CD4-positive, CD25-positive, alpha-beta regulatory T cell (primary cell): ENCODE measurements around the gene ZNF469. TPM values are rescaled to one million over a fixed set of nuclear protein-coding genes. Genes with fewer than 3 reads are reported as not detected.
"Not testable (repeated sequence)": the region's sequence is repeated elsewhere in the genome, so short reads cannot be mapped to it uniquely, and the experiment has no call there.

ENCODE experiments used
- ATAC-seq, 2 donors: fragments of 150-1000 bp; cut with Tn5 transposase; one replicate each; pipeline ENCODE4 v1.10.0; 2021; ENCODE audit warnings: low read depth in 2 of 2, moderate number of reproducible peaks in 2 of 2, moderate library complexity in 1 of 2
- DNase-seq, 3 donors: peaks; one replicate each; pipeline versions ENCODE4 v3.0.0 to v3.0.0-alpha.2; 2012 to 2022; ENCODE audit warnings: mixed read lengths in 1 of 3
- H3K27ac ChIP-seq: one replicate; pipeline ENCODE4 v1.7.0; 2013; ENCODE audit warnings: mild to moderate bottlenecking, low read length; ENCODE audit not compliant: insufficient read depth, poor library complexity, severe bottlenecking
- H3K27me3 ChIP-seq: one replicate; pipeline ENCODE4 v1.7.0; 2013; ENCODE audit warnings: low read length; ENCODE audit not compliant: control insufficient read depth, insufficient read depth
- H3K36me3 ChIP-seq: one replicate; pipeline ENCODE4 v1.7.0; 2013; ENCODE audit warnings: mild to moderate bottlenecking, low read length, moderate library complexity; ENCODE audit not compliant: control insufficient read depth, insufficient read depth
- H3K4me1 ChIP-seq: 2 replicates; pipeline ENCODE4 v1.7.0; 2013; ENCODE audit warnings: mild to moderate bottlenecking, low read length; ENCODE audit not compliant: insufficient read depth, control insufficient read depth, poor library complexity, severe bottlenecking
- H3K4me3 ChIP-seq: one replicate; pipeline ENCODE4 v1.7.0; 2013; ENCODE audit warnings: low read depth, mild to moderate bottlenecking, low read length, moderate library complexity
- H3K9me3 ChIP-seq, 2 experiments: 1 replicate in 1 of 2; 2 replicates in 1 of 2; pipeline ENCODE4 v1.7.0; 2013; ENCODE audit warnings: low read length in 2 of 2, mild to moderate bottlenecking in 1 of 2, moderate library complexity in 1 of 2; ENCODE audit not compliant: control insufficient read depth in 2 of 2
- H3K27ac Mint-ChIP-seq, 3 donors: one replicate each; pipeline ENCODE4 v1.8.0; 2020 to 2022; ENCODE audit warnings: mild to moderate bottlenecking in 3 of 3, mixed read lengths in 3 of 3, moderate library complexity in 2 of 3
- H3K27me3 Mint-ChIP-seq: one replicate; pipeline ENCODE4 v1.8.0; 2022; ENCODE audit warnings: mild to moderate bottlenecking, mixed read lengths
- H3K36me3 Mint-ChIP-seq: one replicate; pipeline ENCODE4 v1.8.0; 2020; ENCODE audit warnings: mixed read lengths
- H3K4me1 Mint-ChIP-seq, 4 donors: one replicate each; pipeline ENCODE4 v1.8.0; 2020 to 2022; ENCODE audit warnings: mixed read lengths in 4 of 4, mild to moderate bottlenecking in 1 of 4
- H3K4me3 Mint-ChIP-seq, 4 donors: one replicate each; pipeline ENCODE4 v1.8.0; 2020 to 2022; ENCODE audit warnings: mild to moderate bottlenecking in 4 of 4, mixed read lengths in 4 of 4, moderate library complexity in 3 of 4
- H3K9me3 Mint-ChIP-seq, 7 donors: one replicate each; pipeline ENCODE4 v1.8.0; 2020 to 2022; ENCODE audit warnings: mixed read lengths in 7 of 7, mild to moderate bottlenecking in 3 of 7, moderate library complexity in 2 of 7
- polyA plus RNA-seq, 4 donors: library from polyadenylated mRNA; unstranded; fragments of 300-500 nt; fragmentation: Illumina TruSeq; gene quantifications; one replicate each; pipeline ENCODE4 v1.2.3, GENCODE V29; 2021
- total RNA-seq: library from RNA; stranded (reverse); gene quantifications from one replicate; pipeline ENCODE4 v1.2.3, GENCODE V29; 2022

ZNF469 gene
- total and polyA plus RNA-seq, 5 donors from 2014 or later: 0.01 to 0.32 (median 0.02) TPM; not detected in 2

DNA sequence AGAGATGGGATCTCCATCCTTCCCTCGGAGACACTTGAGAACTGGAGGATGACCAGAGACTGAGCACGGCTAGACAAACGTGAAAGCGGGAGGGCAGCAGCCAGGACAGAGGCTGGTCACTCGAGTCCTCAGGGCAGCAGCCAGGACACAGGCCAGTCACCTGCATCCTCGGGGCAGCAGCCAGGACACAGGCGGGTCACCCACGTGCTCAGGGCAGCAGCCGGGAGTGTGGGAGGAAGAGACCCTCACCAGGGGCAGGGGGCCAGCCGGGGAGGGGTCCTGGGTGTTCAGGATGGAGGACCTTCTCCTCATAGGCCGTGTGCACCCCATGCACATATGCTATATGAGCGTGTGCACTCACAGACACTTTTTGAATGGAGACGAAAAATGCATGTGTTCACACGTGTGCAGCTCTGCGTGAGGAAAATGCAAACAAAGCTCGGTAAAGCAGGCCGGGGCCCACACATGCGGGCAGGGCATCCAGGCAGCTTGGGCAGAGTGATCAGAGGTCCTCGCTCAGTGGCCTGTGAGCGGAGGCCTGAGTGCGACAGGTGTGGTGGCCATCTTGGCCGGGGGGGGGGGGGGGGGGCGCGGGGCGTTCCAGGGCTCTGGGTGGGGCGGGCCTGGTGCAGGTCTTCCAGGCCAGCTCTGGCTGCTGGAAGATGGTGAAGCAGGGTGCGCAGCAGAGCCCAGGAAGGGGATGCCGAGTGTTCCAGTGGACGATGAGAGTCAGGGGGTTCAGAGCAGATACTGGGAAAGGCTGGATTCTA, 26.7 kb downstream of the ZNF469 start:
- Mint-ChIP-seq H3K27me3 (peaks cover under 1% of the 10 kb centered on the region), H3K9me3 (peaks cover 0 to 2% (median 0%) of the 10 kb centered on the region in 7 donors), H3K27ac (peak overlapping the region in 1 of 3 donors; percentile 40), H3K4me1 (peaks cover 0 to 5% (median 2%) of the 10 kb centered on the region in 4 donors), H3K4me3 (no peak overlapping the region), H3K36me3 (no peaks in the 10 kb centered on the region)
- no peaks in the 10 kb centered on the region for H3K9me3 ChIP-seq
- DNase-seq (no peak), ATAC-seq (no peak)
- peaks cover 2% of the 10 kb centered on the region for H3K4me1 ChIP-seq
- no peaks in the 10 kb centered on the region for H3K36me3 ChIP-seq
- H3K4me3 ChIP-seq: no peak overlapping the region
- H3K27me3 ChIP-seq: no peaks in the 10 kb centered on the region
- H3K27ac ChIP-seq: no peak overlapping the region

DNA sequence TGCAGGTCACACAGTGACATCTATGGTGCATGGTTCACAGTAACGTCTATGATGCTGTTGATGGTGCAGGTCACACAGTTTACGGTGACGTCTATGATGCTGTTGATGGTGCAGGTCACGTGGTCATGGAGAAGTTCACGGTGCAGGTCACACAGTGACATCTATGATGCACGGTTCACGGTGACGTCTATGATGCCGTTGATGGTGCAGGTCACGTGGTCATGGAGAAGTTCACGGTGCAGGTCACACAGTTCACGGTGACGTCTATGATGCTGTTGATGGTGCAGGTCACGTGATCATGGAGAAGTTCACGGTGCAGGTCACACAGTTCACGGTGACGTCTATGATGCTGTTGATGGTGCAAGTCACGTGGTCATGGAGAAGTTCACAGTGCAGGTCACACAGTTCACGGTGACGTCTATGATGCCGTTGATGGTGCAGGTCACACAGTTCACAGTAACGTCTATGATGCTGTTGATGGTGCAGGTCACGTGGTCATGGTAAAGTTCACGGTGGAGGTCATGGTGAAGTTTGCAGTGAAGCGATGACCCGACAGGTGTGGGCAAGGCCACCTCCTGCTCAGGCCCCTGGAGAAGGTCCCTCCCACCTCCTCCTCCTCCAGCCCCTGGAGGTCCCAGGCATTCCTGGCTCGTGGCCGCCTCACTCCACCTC, 27.7 kb downstream of the ZNF469 start:
- not testable (repeated sequence) for H3K36me3 Mint-ChIP-seq, H3K27ac Mint-ChIP-seq, H3K36me3 ChIP-seq

DNA sequence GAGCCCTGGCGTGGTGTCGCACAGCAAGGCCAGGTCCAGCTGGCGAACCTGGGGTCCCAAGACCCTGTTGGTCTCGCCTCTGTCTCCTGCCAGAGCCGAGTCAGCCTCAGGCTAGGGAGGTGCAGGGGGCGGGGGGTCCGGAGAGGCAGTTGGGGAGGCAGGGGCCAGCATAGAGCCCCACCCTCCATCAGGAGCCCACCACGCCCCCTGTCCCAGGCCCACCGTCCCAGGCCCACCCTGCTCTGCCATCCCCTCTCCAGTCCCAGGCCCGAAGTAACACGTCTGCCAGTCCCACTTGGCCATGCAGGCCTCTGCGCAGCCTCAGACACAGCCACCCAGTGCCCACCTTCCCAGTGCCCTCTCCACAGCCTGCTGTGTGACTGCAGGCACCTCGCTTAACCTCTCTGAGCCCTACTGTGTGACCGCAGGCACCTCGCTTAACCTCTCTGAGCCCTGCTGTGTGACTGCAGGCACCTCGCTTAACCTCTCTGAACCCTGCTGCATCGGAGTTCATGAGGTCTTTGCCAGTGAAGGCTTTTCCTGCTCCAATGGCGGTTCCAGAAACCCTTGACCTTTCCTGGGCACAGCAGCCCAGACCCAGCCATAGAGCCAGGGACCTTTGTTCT, 29.3 kb downstream of the ZNF469 start:
- Mint-ChIP-seq H3K9me3 (peaks cover 0 to 2% (median 0%) of the 10 kb centered on the region in 7 donors), H3K27me3 (no peaks in the 10 kb centered on the region), H3K4me1 (peaks cover 0 to 5% (median 2%) of the 10 kb centered on the region in 4 donors), H3K4me3 (no peak overlapping the region), H3K27ac (no peak overlapping the region), H3K36me3 (no peaks in the 10 kb centered on the region)
- no peaks in the 10 kb centered on the region for H3K9me3 ChIP-seq
- no peaks in the 10 kb centered on the region for H3K27me3 ChIP-seq
- no peaks in the 10 kb centered on the region for H3K36me3 ChIP-seq
- no peak overlapping the region for H3K4me3 ChIP-seq
- H3K27ac ChIP-seq: no peak overlapping the region
- no peak for DNase-seq
- no peak for ATAC-seq
- H3K4me1 ChIP-seq: peaks cover 2% of the 10 kb centered on the region

More for the DNA sequence above, 27.7 kb downstream of the ZNF469 start:
- H3K9me3 Mint-ChIP-seq, H3K9me3 ChIP-seq, DNase-seq, H3K4me3 Mint-ChIP-seq, H3K4me1 ChIP-seq, H3K27me3 ChIP-seq, H3K4me3 ChIP-seq, ATAC-seq, H3K27me3 Mint-ChIP-seq, H3K27ac ChIP-seq, H3K4me1 Mint-ChIP-seq: not testable (repeated sequence)

DNA sequence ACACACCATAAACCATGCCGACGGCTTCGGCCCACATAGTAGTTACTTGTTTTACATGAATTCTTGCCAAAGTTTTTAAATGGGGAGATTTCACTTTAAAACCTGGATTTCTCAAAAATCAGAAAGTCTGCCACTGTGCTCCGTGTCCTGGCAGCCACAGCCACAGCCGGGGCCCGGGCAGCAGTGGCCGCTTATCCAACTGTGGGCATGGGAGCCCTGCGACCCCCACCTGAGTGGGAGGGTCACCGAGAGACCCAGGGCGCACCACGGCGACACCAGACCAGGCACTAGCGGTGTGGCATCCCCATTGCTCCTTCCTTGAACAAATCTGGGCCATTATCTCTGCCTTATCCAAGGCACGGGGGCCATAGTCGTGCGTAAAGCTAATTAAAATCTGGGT, 30.0 kb downstream of the ZNF469 start:
- H3K9me3 ChIP-seq: no peaks in the 10 kb centered on the region
- H3K36me3 Mint-ChIP-seq: no peaks in the 10 kb centered on the region
- DNase-seq (no peak), ATAC-seq (no peak)
- no peaks in the 10 kb centered on the region for H3K27me3 ChIP-seq
- no peaks in the 10 kb centered on the region for H3K36me3 ChIP-seq
- H3K9me3 Mint-ChIP-seq: peaks cover 0 to 2% (median 0%) of the 10 kb centered on the region in 7 donors
- no peak overlapping the region for H3K4me3 Mint-ChIP-seq
- H3K4me1 Mint-ChIP-seq: peaks cover 0 to 3% (median 1%) of the 10 kb centered on the region in 4 donors
- H3K27me3 Mint-ChIP-seq: no peaks in the 10 kb centered on the region
- no peak overlapping the region for H3K4me3 ChIP-seq
- H3K4me1 ChIP-seq: peaks cover under 1% of the 10 kb centered on the region
- H3K27ac Mint-ChIP-seq: no peak overlapping the region
- H3K27ac ChIP-seq: no peak overlapping the region

DNA sequence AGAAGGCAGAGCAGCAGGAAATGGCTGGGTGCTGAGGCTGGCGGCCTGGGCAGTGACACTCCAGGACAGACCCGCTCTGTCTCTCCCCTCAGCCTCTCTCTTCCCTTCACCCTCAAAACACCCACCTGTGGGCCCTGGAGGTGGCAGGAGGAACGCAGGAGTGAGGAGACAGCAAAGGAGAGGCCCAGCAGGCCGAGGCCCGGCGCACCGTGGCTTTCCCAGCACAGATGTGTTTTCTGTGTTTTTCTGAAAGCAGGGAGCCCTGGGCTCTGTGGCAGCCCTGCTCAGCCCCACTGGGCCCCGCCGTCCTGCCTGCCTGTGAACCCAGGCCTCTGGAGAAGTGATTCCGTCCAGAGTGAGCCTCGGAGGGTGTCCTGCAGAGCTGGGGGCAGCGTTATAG, 30.5 kb downstream of the ZNF469 start:
- H3K9me3 Mint-ChIP-seq: peaks cover 0 to 2% (median 0%) of the 10 kb centered on the region in 7 donors
- H3K4me1 Mint-ChIP-seq: no peaks in the 10 kb centered on the region
- ATAC-seq (no peak), DNase-seq (no peak)
- H3K27me3 Mint-ChIP-seq: no peaks in the 10 kb centered on the region
- H3K4me3 Mint-ChIP-seq: no peak overlapping the region
- Histone ChIP-seq H3K4me3 (no peak overlapping the region), H3K4me1 (no peaks in the 10 kb centered on the region), H3K27ac (no peak overlapping the region), H3K27me3 (no peaks in the 10 kb centered on the region), H3K36me3 (no peaks in the 10 kb centered on the region), H3K9me3 (no peaks in the 10 kb centered on the region)
- H3K36me3 Mint-ChIP-seq: no peaks in the 10 kb centered on the region
- H3K27ac Mint-ChIP-seq: no peak overlapping the region

DNA sequence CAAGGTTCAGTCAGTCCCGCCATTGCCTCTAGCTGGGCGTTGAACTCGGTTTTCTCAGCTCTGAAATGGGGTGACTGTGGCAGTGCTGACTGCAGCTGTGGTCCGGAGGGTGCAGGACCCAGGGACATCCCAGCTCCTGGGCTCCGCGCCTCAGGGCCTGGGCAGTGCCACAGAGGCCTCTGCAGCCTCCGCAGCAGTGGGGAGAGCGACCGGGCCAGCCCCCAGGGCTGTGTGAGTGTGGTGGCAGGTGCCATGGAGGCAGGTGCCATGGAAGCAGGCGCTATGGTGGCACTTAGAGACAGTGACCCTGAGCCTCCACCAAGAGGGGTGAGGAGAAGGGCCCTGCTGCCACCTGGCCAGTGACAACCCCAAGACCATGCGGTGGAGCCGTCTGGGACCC, 30.9 kb downstream of the ZNF469 start:
- no peaks in the 10 kb centered on the region for H3K36me3 Mint-ChIP-seq
- H3K27me3 Mint-ChIP-seq: no peaks in the 10 kb centered on the region
- no peak overlapping the region for H3K27ac Mint-ChIP-seq
- no peaks in the 10 kb centered on the region for H3K27me3 ChIP-seq
- peaks cover 0 to 2% (median 0%) of the 10 kb centered on the region in 7 donors for H3K9me3 Mint-ChIP-seq
- H3K9me3 ChIP-seq: no peaks in the 10 kb centered on the region
- no peak overlapping the region for H3K4me3 Mint-ChIP-seq
- ATAC-seq (no peak), DNase-seq (no peak)
- H3K4me3 ChIP-seq: no peak overlapping the region
- no peaks in the 10 kb centered on the region for H3K36me3 ChIP-seq
- no peak overlapping the region for H3K27ac ChIP-seq
- H3K4me1 Mint-ChIP-seq: no peaks in the 10 kb centered on the region
- H3K4me1 ChIP-seq: no peaks in the 10 kb centered on the region

DNA sequence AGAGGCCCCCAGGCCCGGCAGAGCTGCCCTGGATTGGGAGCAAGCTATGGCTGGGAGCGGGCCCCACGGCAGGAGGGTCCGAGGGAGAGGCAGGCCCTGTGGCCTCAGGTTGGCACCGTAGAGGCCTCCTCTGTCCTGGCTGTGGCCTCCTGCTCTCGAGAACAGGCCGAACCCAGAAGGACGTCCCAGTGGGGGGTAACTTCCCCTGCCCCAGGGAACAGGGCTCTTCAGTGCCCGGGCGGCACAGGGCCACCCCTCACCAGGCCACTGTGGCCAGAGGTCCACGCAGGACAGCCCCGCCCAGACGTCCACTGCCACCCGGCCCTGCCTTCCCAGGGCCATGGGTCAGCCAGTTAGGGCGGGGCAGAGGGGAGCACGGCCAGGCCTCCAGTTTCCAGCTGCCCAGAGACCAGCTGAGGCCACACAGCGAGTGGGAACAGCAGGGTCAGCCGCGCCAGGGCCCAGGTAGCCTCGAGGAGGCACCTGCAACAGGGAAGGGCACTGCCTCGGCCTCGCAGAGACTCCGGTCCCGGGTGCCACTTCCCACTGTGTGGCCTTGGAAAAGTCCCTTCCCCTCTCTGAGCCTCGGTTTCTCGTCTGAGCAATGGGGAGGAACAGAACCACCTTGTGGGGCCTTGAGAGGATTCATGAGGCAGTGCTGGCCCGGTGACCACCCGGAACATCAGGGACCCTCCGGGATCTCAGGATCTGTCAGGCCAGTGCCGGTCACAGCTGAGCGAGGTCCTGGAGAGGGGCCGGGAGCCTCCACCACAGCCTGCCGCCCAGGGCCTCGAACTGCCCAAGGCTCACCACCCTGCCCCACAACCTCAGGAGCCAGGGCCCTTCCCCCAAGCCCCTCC, 32.0 kb downstream of the ZNF469 start:
- Mint-ChIP-seq H3K4me3 (no peak overlapping the region), H3K36me3 (no peaks in the 10 kb centered on the region), H3K27ac (no peak overlapping the region), H3K4me1 (no peaks in the 10 kb centered on the region), H3K27me3 (no peaks in the 10 kb centered on the region), H3K9me3 (peaks cover 0 to 2% (median 0%) of the 10 kb centered on the region in 7 donors)
- H3K27me3 ChIP-seq: no peaks in the 10 kb centered on the region
- ATAC-seq (no peak), DNase-seq (no peak)
- H3K4me3 ChIP-seq: no peak overlapping the region
- no peaks in the 10 kb centered on the region for H3K9me3 ChIP-seq
- no peaks in the 10 kb centered on the region for H3K4me1 ChIP-seq
- no peak overlapping the region for H3K27ac ChIP-seq
- no peaks in the 10 kb centered on the region for H3K36me3 ChIP-seq
